Stomach (tissue), 9 donors: ENCODE measurements around the gene INPP5A. TPM values are rescaled to one million over a fixed set of nuclear protein-coding genes. Genes with fewer than 3 reads are reported as not detected.
A peak's percentile ranks its signal among the peaks of the same experiment; 100 is the strongest.
"Not testable (repeated sequence)": the region's sequence is repeated elsewhere in the genome, so short reads cannot be mapped to it uniquely, and the experiment has no call there.

ENCODE experiments used
- DNase-seq, 2 donors: peaks; one replicate each; pipeline versions ENCODE4 v3.0.0 to v3.0.0-alpha.2; 2013 to 2019
- H3K27ac ChIP-seq, 5 donors: fragments of 200-600 bp in 4 of 5; sonication (generic) in 4 of 5; one replicate each; pipeline ENCODE4 v1.5.1; 2013 to 2019; ENCODE audit warnings: mild to moderate bottlenecking in 1 of 5, moderate library complexity in 1 of 5
- H3K27me3 ChIP-seq, 3 donors: fragments of 200-600 bp; sonication (generic); one replicate each; pipeline ENCODE4 v1.5.1; 2017 to 2019; ENCODE audit warnings: mixed run types in 1 of 3
- H3K36me3 ChIP-seq, 4 donors: fragments of 200-600 bp; sonication (generic); 1 replicate in 3 of 4; 2 replicates in 1 of 4; pipeline ENCODE4 v1.5.1; 2016 to 2019
- H3K4me1 ChIP-seq, 4 donors: fragments of 200-600 bp; sonication (generic); one replicate each; pipeline ENCODE4 v1.5.1; 2016 to 2019
- H3K4me3 ChIP-seq, 4 donors: fragments of 200-600 bp; sonication (generic) in 3 of 4; one replicate each; pipeline ENCODE4 v1.5.1; 2016 to 2019; ENCODE audit warnings: mild to moderate bottlenecking in 1 of 4
- H3K9me3 ChIP-seq, 4 donors: fragments of 200-600 bp; sonication (generic); one replicate each; pipeline ENCODE4 v1.5.1; 2016 to 2019
- CTCF ChIP-seq, 7 experiments: fragments of 450-650 bp in 4 of 7; fragments of 200-600 bp in 3 of 7; sonication (generic) in 3 of 7; IDR thresholded peaks; one replicate each; pipeline ENCODE4 v1.5.1; 2016 to 2019; ENCODE audit warnings: antibody characterized with exemption in 7 of 7, control low read depth in 2 of 7, mild to moderate bottlenecking in 1 of 7
- EP300 ChIP-seq: sonication (generic); formaldehyde crosslinking; IDR thresholded peaks from one replicate; pipeline ENCODE4 v1.6.1; 2017; ENCODE audit warnings: antibody characterized with exemption
- POLR2A ChIP-seq, 4 donors: fragments of 450-650 bp; IDR thresholded peaks; one replicate each; pipeline ENCODE4 v1.6.1; 2016; ENCODE audit warnings: antibody characterized with exemption in 4 of 4, control low read depth in 2 of 4, mild to moderate bottlenecking in 1 of 4, moderate library complexity in 1 of 4
- POLR2AphosphoS5 ChIP-seq, 3 donors: sonication (generic); formaldehyde crosslinking; IDR thresholded peaks; one replicate each; pipeline ENCODE4 v1.6.1; 2016; ENCODE audit warnings: antibody characterized with exemption in 3 of 3
- WGBS, 5 donors: extraction: QIAGEN DNeasy Blood & Tissue Kit in 3 of 5; methylation state at CpG; one replicate each; pipeline versions ENCODE4 v1.1.5 to v1.1.7; 2013 to 2018; 5-methylcytosine and 5-hydroxymethylcytosine counted together
- intact Hi-C: fragments of 100-400 bp; cut with DNase I; formaldehyde crosslinking; loops from one replicate; pipeline ENCODE4 v1.15.1; 2023; ENCODE audit warnings: low total_unique reads
- polyA plus RNA-seq, 3 donors: library from polyadenylated mRNA; stranded (reverse); fragments of 200-250 nt; gene quantifications; one replicate each; pipeline ENCODE4 v1.2.3, GENCODE V29; 2013
- total RNA-seq, 5 donors: library from RNA; depleted of rRNA; stranded (reverse); fragments of >200 nt; gene quantifications; one replicate each; pipeline versions ENCODE4 v1.1.0 to v1.2.3, GENCODE V29; 2014 to 2016
- donor health status: healthy with polysubstance abuse.
- donor health status: Bipolar disorder and iron deficiency.
- donor health status: healthy.

Gene INPP5A
- total and polyA plus RNA-seq, 8 donors: 17.2 to 72.3 (median 31.0) TPM

- WGBS, 5 donors: 91 to 96% (median 94%) methylated on average over 13 of the region's 13 CpGs
- intact Hi-C loops: no loop called here
- H3K27ac ChIP-seq: no peak overlapping the region
- H3K4me3 ChIP-seq: no peak overlapping the region
- H3K27me3 ChIP-seq: peaks cover 0 to 35% (median 0%) of the 10 kb centered on the region in 3 donors
- no peaks in the 10 kb centered on the region for H3K36me3 ChIP-seq
- peaks cover 0 to 6% (median 0%) of the 10 kb centered on the region in 4 donors for H3K9me3 ChIP-seq
- no peaks in the 10 kb centered on the region for H3K4me1 ChIP-seq
- TF ChIP-seq POLR2A (IDR thresholded peaks at IDR 0.05) (no peak), POLR2AphosphoS5 (IDR thresholded peaks at IDR 0.05) (no peak), EP300 (no peak), CTCF (IDR thresholded peaks at IDR 0.05) (no peak)
- DNase-seq: no peak
Measured at GRCh38 chr10:132820056-132820455, 282.5 kb downstream of the INPP5A start.

GRCh38 chr10:132825783-132826523 is 288.4 kb downstream of the INPP5A start:
- H3K9me3 ChIP-seq, H3K36me3 ChIP-seq, intact Hi-C loops, H3K27me3 ChIP-seq, H3K27ac ChIP-seq, H3K4me1 ChIP-seq, DNase-seq, H3K4me3 ChIP-seq: not testable (repeated sequence)
- WGBS, 5 donors: 89 to 94% (median 90%) methylated on average over 19 to 34 of the region's 34 CpGs

- H3K27me3 ChIP-seq: no peaks in the 10 kb centered on the region
- H3K4me1 ChIP-seq: no peaks in the 10 kb centered on the region
- intact Hi-C loops: no loop called here
- H3K27ac ChIP-seq: no peak overlapping the region
- TF ChIP-seq POLR2AphosphoS5 (IDR thresholded peaks at IDR 0.05): no peak
- TF ChIP-seq EP300: no peak
- no peak for TF ChIP-seq POLR2A (IDR thresholded peaks at IDR 0.05)
- TF ChIP-seq CTCF (IDR thresholded peaks at IDR 0.05): no peak
- WGBS, 5 donors: 91 to 96% (median 95%) methylated on average over 24 to 36 of the region's 36 CpGs
- H3K4me3 ChIP-seq: no peak overlapping the region
- H3K36me3 ChIP-seq: no peaks in the 10 kb centered on the region
- DNase-seq: peak in 1 of 2 donors; percentile 15
- peaks cover 0 to 7% (median 0%) of the 10 kb centered on the region in 4 donors for H3K9me3 ChIP-seq
Measured at GRCh38 chr10:132826524-132827422, 289.2 kb downstream of the INPP5A start.

- Histone ChIP-seq H3K36me3 (no peaks in the 10 kb centered on the region), H3K9me3 (peaks cover 0 to 7% (median 0%) of the 10 kb centered on the region in 4 donors), H3K27ac (no peak overlapping the region), H3K4me1 (no peaks in the 10 kb centered on the region), H3K4me3 (no peak overlapping the region), H3K27me3 (peaks cover 0 to 5% (median 0%) of the 10 kb centered on the region in 3 donors)
- intact Hi-C loops: no loop called here
- DNase-seq: no peak
- WGBS, 5 donors: 64 to 79% (median 77%) methylated on average over 13 of the region's 13 CpGs
- TF ChIP-seq POLR2AphosphoS5 (IDR thresholded peaks at IDR 0.05): no peak
- TF ChIP-seq EP300: no peak
- no peak for TF ChIP-seq POLR2A (IDR thresholded peaks at IDR 0.05)
- TF ChIP-seq CTCF (IDR thresholded peaks at IDR 0.05): no peak
Measured at GRCh38 chr10:132827423-132827789, 289.8 kb downstream of the INPP5A start.
